ENCODE measurements around the gene ALDOB. TPM values are rescaled to one million over a fixed set of nuclear protein-coding genes. Genes with fewer than 3 reads are reported as not detected.

Gene ALDOB
- total RNA-seq, 1 donor from 2014 or later: not detected

- Mint-ChIP-seq H3K9me3 (ENCODE audit: unreplicated experiment) (no peaks in the 10 kb centered on the region), H3K27me3 (ENCODE audit: unreplicated experiment) (no peaks in the 10 kb centered on the region), H3K4me3 (ENCODE audit: unreplicated experiment) (no peak overlapping the region), H3K4me1 (ENCODE audit: low read depth, unreplicated experiment) (no peaks in the 10 kb centered on the region), H3K27ac (ENCODE audit: unreplicated experiment) (no peak overlapping the region), H3K36me3 (ENCODE audit: unreplicated experiment) (no peaks in the 10 kb centered on the region)
- DNase-seq: no peak
- TF ChIP-seq CTCF (IDR thresholded peaks at IDR 0.05; ENCODE audit: partially characterized antibody, unreplicated experiment): no peak
Observed at GRCh38 chr9:101432740-101433139, 2.8 kb downstream of the ALDOB start.

GRCh38 chr9:101432171-101432570 is 3.4 kb downstream of the ALDOB start:
- Mint-ChIP-seq H3K27me3 (ENCODE audit: unreplicated experiment) (no peaks in the 10 kb centered on the region), H3K27ac (ENCODE audit: unreplicated experiment) (no peak overlapping the region), H3K9me3 (ENCODE audit: unreplicated experiment) (no peaks in the 10 kb centered on the region), H3K4me3 (ENCODE audit: unreplicated experiment) (no peak overlapping the region), H3K36me3 (ENCODE audit: unreplicated experiment) (no peaks in the 10 kb centered on the region), H3K4me1 (ENCODE audit: low read depth, unreplicated experiment) (no peaks in the 10 kb centered on the region)
- TF ChIP-seq CTCF (IDR thresholded peaks at IDR 0.05; ENCODE audit: partially characterized antibody, unreplicated experiment): no peak
- no peak for DNase-seq

- H3K27me3 Mint-ChIP-seq (ENCODE audit: unreplicated experiment): no peaks in the 10 kb centered on the region
- no peak for TF ChIP-seq CTCF (IDR thresholded peaks at IDR 0.05; ENCODE audit: partially characterized antibody, unreplicated experiment)
- H3K4me1 Mint-ChIP-seq (ENCODE audit: low read depth, unreplicated experiment): no peaks in the 10 kb centered on the region
- no peak overlapping the region for H3K27ac Mint-ChIP-seq (ENCODE audit: unreplicated experiment)
- H3K9me3 Mint-ChIP-seq (ENCODE audit: unreplicated experiment): no peaks in the 10 kb centered on the region
- no peaks in the 10 kb centered on the region for H3K36me3 Mint-ChIP-seq (ENCODE audit: unreplicated experiment)
- DNase-seq: no peak
- no peak overlapping the region for H3K4me3 Mint-ChIP-seq (ENCODE audit: unreplicated experiment)
Observed at GRCh38 chr9:101429736-101430135, 5.8 kb downstream of the ALDOB start.

GRCh38 chr9:101428909-101429308 is 6.7 kb downstream of the ALDOB start:
- H3K9me3 Mint-ChIP-seq (ENCODE audit: unreplicated experiment): no peaks in the 10 kb centered on the region
- H3K27ac Mint-ChIP-seq (ENCODE audit: unreplicated experiment): no peak overlapping the region
- no peak overlapping the region for H3K4me3 Mint-ChIP-seq (ENCODE audit: unreplicated experiment)
- no peaks in the 10 kb centered on the region for H3K27me3 Mint-ChIP-seq (ENCODE audit: unreplicated experiment)
- H3K4me1 Mint-ChIP-seq (ENCODE audit: low read depth, unreplicated experiment): no peaks in the 10 kb centered on the region
- H3K36me3 Mint-ChIP-seq (ENCODE audit: unreplicated experiment): no peaks in the 10 kb centered on the region
- no peak for DNase-seq
- TF ChIP-seq CTCF (IDR thresholded peaks at IDR 0.05; ENCODE audit: partially characterized antibody, unreplicated experiment): no peak

GRCh38 chr9:101427957-101428655 is 7.5 kb downstream of the ALDOB start:
- DNase-seq: no peak
- H3K9me3 Mint-ChIP-seq (ENCODE audit: unreplicated experiment): no peaks in the 10 kb centered on the region
- no peak overlapping the region for H3K27ac Mint-ChIP-seq (ENCODE audit: unreplicated experiment)
- no peaks in the 10 kb centered on the region for H3K36me3 Mint-ChIP-seq (ENCODE audit: unreplicated experiment)
- no peaks in the 10 kb centered on the region for H3K4me1 Mint-ChIP-seq (ENCODE audit: low read depth, unreplicated experiment)
- no peak overlapping the region for H3K4me3 Mint-ChIP-seq (ENCODE audit: unreplicated experiment)
- H3K27me3 Mint-ChIP-seq (ENCODE audit: unreplicated experiment): no peaks in the 10 kb centered on the region
- TF ChIP-seq CTCF (IDR thresholded peaks at IDR 0.05; ENCODE audit: partially characterized antibody, unreplicated experiment): no peak
